ENCODE measurements around the gene C1QTNF12. TPM values are rescaled to one million over a fixed set of nuclear protein-coding genes. Genes with fewer than 3 reads are reported as not detected.

Gene C1QTNF12
- total and polyA plus RNA-seq, 2 experiments from 2014 or later, result 4.1 to 4.2 TPM

DNA sequence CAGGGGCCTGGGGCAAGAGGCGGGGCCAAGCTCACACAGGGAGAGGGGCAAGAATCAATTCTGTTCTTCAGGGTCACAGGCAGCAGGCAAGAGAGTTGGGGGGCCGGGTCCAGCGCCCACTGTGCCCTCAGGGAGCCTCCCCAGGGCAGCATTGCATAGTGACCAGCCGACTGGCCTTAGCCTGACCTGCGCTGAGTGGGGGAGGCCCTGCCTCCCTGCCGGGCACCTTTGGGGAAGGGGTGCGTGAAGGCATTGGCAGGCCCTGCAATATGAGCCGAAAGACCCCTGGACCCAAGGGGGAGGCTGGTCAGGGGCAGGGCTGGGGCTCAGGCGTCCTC is 45.9 kb upstream of the C1QTNF12 start:
- no peaks in the 10 kb centered on the region for H3K27me3 ChIP-seq (ENCODE audit: insufficient read depth)
- H3K4me3 ChIP-seq, result no peak overlapping the region
- H3K9me2 ChIP-seq (ENCODE audit: insufficient read depth), result no peaks in the 10 kb centered on the region
- Mint-ChIP-seq H3K4me3 (no peak overlapping the region), H3K27ac (no peak overlapping the region), H3K36me3 (ENCODE audit: low read depth) (no peaks in the 10 kb centered on the region), H3K27me3 (ENCODE audit: insufficient read depth, low read depth, poor library complexity) (peaks cover 11% of the 10 kb centered on the region), H3K9me3 (peaks cover 3% of the 10 kb centered on the region; the same call in 2 of the 3 replicates), H3K4me1 (peaks cover 4% of the 10 kb centered on the region; the same call in 1 of the 3 replicates)
- H3K79me2 ChIP-seq (replicated peaks; ENCODE audit: insufficient read depth), result no peaks in the 10 kb centered on the region
- H2AFZ ChIP-seq, result no peak overlapping the region
- DNase-seq (ENCODE audit: low spot score) (no peak), ATAC-seq (no peak)
- H3K27ac ChIP-seq (ENCODE audit: low read depth), result no peak overlapping the region
- TF ChIP-seq, protein P1, sequence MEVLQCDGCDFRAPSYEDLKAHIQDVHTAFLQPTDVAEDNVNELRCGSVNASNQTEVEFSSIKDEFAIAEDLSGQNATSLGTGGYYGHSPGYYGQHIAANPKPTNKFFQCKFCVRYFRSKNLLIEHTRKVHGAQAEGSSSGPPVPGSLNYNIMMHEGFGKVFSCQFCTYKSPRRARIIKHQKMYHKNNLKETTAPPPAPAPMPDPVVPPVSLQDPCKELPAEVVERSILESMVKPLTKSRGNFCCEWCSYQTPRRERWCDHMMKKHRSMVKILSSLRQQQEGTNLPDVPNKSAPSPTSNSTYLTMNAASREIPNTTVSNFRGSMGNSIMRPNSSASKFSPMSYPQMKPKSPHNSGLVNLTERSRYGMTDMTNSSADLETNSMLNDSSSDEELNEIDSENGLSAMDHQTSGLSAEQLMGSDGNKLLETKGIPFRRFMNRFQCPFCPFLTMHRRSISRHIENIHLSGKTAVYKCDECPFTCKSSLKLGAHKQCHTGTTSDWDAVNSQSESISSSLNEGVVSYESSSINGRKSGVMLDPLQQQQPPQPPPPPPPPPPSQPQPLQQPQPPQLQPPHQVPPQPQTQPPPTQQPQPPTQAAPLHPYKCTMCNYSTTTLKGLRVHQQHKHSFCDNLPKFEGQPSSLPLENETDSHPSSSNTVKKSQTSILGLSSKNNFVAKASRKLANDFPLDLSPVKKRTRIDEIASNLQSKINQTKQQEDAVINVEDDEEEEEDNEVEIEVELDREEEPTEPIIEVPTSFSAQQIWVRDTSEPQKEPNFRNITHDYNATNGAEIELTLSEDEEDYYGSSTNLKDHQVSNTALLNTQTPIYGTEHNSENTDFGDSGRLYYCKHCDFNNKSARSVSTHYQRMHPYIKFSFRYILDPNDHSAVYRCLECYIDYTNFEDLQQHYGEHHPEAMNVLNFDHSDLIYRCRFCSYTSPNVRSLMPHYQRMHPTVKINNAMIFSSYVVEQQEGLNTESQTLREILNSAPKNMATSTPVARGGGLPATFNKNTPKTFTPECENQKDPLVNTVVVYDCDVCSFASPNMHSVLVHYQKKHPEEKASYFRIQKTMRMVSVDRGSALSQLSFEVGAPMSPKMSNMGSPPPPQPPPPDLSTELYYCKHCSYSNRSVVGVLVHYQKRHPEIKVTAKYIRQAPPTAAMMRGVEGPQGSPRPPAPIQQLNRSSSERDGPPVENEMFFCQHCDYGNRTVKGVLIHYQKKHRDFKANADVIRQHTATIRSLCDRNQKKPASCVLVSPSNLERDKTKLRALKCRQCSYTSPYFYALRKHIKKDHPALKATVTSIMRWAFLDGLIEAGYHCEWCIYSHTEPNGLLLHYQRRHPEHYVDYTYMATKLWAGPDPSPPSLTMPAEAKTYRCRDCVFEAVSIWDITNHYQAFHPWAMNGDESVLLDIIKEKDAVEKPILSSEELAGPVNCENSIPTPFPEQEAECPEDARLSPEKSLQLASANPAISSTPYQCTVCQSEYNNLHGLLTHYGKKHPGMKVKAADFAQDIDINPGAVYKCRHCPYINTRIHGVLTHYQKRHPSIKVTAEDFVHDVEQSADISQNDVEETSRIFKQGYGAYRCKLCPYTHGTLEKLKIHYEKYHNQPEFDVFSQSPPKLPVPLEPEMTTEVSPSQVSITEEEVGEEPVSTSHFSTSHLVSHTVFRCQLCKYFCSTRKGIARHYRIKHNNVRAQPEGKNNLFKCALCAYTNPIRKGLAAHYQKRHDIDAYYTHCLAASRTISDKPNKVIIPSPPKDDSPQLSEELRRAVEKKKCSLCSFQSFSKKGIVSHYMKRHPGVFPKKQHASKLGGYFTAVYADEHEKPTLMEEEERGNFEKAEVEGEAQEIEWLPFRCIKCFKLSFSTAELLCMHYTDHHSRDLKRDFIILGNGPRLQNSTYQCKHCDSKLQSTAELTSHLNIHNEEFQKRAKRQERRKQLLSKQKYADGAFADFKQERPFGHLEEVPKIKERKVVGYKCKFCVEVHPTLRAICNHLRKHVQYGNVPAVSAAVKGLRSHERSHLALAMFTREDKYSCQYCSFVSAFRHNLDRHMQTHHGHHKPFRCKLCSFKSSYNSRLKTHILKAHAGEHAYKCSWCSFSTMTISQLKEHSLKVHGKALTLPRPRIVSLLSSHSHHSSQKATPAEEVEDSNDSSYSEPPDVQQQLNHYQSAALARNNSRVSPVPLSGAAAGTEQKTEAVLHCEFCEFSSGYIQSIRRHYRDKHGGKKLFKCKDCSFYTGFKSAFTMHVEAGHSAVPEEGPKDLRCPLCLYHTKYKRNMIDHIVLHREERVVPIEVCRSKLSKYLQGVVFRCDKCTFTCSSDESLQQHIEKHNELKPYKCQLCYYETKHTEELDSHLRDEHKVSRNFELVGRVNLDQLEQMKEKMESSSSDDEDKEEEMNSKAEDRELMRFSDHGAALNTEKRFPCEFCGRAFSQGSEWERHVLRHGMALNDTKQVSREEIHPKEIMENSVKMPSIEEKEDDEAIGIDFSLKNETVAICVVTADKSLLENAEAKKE (CRISPR knock-in tag; IDR thresholded peaks at IDR 0.05), result no peak
- TF ChIP-seq, protein P2, sequence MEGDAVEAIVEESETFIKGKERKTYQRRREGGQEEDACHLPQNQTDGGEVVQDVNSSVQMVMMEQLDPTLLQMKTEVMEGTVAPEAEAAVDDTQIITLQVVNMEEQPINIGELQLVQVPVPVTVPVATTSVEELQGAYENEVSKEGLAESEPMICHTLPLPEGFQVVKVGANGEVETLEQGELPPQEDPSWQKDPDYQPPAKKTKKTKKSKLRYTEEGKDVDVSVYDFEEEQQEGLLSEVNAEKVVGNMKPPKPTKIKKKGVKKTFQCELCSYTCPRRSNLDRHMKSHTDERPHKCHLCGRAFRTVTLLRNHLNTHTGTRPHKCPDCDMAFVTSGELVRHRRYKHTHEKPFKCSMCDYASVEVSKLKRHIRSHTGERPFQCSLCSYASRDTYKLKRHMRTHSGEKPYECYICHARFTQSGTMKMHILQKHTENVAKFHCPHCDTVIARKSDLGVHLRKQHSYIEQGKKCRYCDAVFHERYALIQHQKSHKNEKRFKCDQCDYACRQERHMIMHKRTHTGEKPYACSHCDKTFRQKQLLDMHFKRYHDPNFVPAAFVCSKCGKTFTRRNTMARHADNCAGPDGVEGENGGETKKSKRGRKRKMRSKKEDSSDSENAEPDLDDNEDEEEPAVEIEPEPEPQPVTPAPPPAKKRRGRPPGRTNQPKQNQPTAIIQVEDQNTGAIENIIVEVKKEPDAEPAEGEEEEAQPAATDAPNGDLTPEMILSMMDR (conservative IDR thresholded peaks at IDR 0.05; ENCODE audit: low read depth in 2 of 2), result no peak
- no peak for TF ChIP-seq REST (IDR thresholded peaks at IDR 0.05; ENCODE audit: unreplicated experiment)
- no peak for TF ChIP-seq NANOG (IDR thresholded peaks at IDR 0.05; ENCODE audit: borderline replicate concordance)
- H3F3A ChIP-seq (replicated peaks; ENCODE audit: low read depth), result 0 out of 2 replicates have a peak, but pooled peaks cover 9% of the 10 kb centered on the region
- H3K36me3 ChIP-seq (ENCODE audit: insufficient read depth), result no peaks in the 10 kb centered on the region
- no peaks in the 10 kb centered on the region for H4K20me1 ChIP-seq (replicated peaks; ENCODE audit: insufficient read depth)
- H3K4me2 ChIP-seq, result no peak overlapping the region
- H3K4me1 ChIP-seq (ENCODE audit: insufficient read depth), result no peaks in the 10 kb centered on the region
